Left hindlimb (tissue), 1 donor: ENCODE measurements around the gene YTHDC1.

Source experiments
- DNase-seq: peaks from one replicate; pipeline ENCODE4 v3.0.0-alpha.2; 2018

The YTHDC1 gene

GRCh38 chr4:68358988-68359387, 9.1 kb upstream of the YTHDC1 start:
- no peak for DNase-seq

GRCh38 chr4:68352791-68353190, 2.9 kb upstream of the YTHDC1 start:
- no peak for DNase-seq

GRCh38 chr4:68349279-68349648, 626 bp downstream of the YTHDC1 start:
- no peak for DNase-seq

GRCh38 chr4:68348577-68348976, 1.3 kb downstream of the YTHDC1 start:
- DNase-seq: no peak

GRCh38 chr4:68347845-68348244, 2.0 kb downstream of the YTHDC1 start:
- DNase-seq: no peak

- DNase-seq: no peak
Observed at GRCh38 chr4:68346461-68346860, 3.4 kb downstream of the YTHDC1 start.

GRCh38 chr4:68344785-68345184, 5.1 kb downstream of the YTHDC1 start:
- DNase-seq: no peak

- no peak for DNase-seq
Observed at GRCh38 chr4:68344049-68344448, 5.8 kb downstream of the YTHDC1 start.

- no peak for DNase-seq
Observed at GRCh38 chr4:68342134-68342533, 7.8 kb downstream of the YTHDC1 start.

GRCh38 chr4:68338625-68339024, 11.3 kb downstream of the YTHDC1 start:
- DNase-seq: no peak

- no peak for DNase-seq
Observed at GRCh38 chr4:68337522-68337921, 12.4 kb downstream of the YTHDC1 start.

- DNase-seq: no peak
Observed at GRCh38 chr4:68337004-68337403, 12.9 kb downstream of the YTHDC1 start.

- DNase-seq: no peak
Observed at GRCh38 chr4:68336530-68336929, 13.4 kb downstream of the YTHDC1 start.

- DNase-seq: no peak
Observed at GRCh38 chr4:68326141-68326540, 23.7 kb downstream of the YTHDC1 start.

GRCh38 chr4:68324519-68325262, 25.2 kb downstream of the YTHDC1 start:
- DNase-seq: no peak

- no peak for DNase-seq
Observed at GRCh38 chr4:68319040-68319439, 30.9 kb downstream of the YTHDC1 start.

GRCh38 chr4:68316193-68316969, 33.5 kb downstream of the YTHDC1 start:
- DNase-seq: no peak

- DNase-seq: no peak
Observed at GRCh38 chr4:68310651-68311247, 39.1 kb downstream of the YTHDC1 start.

- DNase-seq: no peak
Observed at GRCh38 chr4:68304731-68305130, 45.2 kb downstream of the YTHDC1 start.

GRCh38 chr4:68299492-68300457, 50.1 kb downstream of the YTHDC1 start:
- no peak for DNase-seq

- no peak for DNase-seq
Observed at GRCh38 chr4:68297137-68297536, 52.8 kb downstream of the YTHDC1 start.

GRCh38 chr4:68291256-68291655, 58.6 kb downstream of the YTHDC1 start:
- no peak for DNase-seq

- no peak for DNase-seq
Observed at GRCh38 chr4:68288393-68288740, 61.5 kb downstream of the YTHDC1 start.
